A673 (cell line): ENCODE measurements around the gene PEX19. TPM values are rescaled to one million over a fixed set of nuclear protein-coding genes. Genes with fewer than 3 reads are reported as not detected.

Source experiments
- BruUV-seq: library from RNA; stranded (reverse); fragments of 400-500 nt; replicated peaks from 2 replicates; lab custom pipeline; 2021; lab: Mats Ljungman, UMichigan
- CTCF ChIA-PET: fragments of 300-600 bp; sonication (Branson Sonifier 250); formaldehyde crosslinking; loops from one replicate; lab custom pipeline; 2022; ENCODE audit warnings: antibody characterized with exemption; lab: Charles Lee
- POLR2A ChIA-PET: fragments of 300-600 bp; sonication (Branson Sonifier 250); formaldehyde crosslinking; loops from one replicate; lab custom pipeline; 2022; ENCODE audit warnings: antibody characterized with exemption; ENCODE audit not compliant: low non-redundant PET; lab: Charles Lee
- DNase-seq: peaks from one replicate; pipeline ENCODE4 v3.0.0-alpha.2; 2015; ENCODE audit warnings: low spot score
- H3K27ac ChIP-seq: fragments of 200-600 bp; sonication (generic); 2 replicates; pipeline ENCODE4 v1.5.1; 2016; ENCODE audit warnings: mixed run types, low read depth, mild to moderate bottlenecking, mixed read lengths, antibody characterized with exemption, low read length; ENCODE audit not compliant: poor library complexity, severe bottlenecking
- H3K27me3 ChIP-seq: fragments of 200-600 bp; sonication (generic); replicated peaks from 2 replicates; pipeline ENCODE4 v1.6.1; 2017; ENCODE audit warnings: mixed run types, low read depth, mild to moderate bottlenecking, mixed read lengths, antibody characterized with exemption, low read length; ENCODE audit not compliant: insufficient read depth, poor library complexity
- H3K36me3 ChIP-seq: fragments of 200-600 bp; sonication (generic); 2 replicates; pipeline ENCODE4 v1.6.1; 2016; ENCODE audit warnings: mixed run types, mild to moderate bottlenecking, mixed read lengths, antibody characterized with exemption, low read length; ENCODE audit not compliant: insufficient read depth, poor library complexity, severe bottlenecking
- H3K4me1 ChIP-seq: fragments of 200-600 bp; sonication (generic); 2 replicates; pipeline ENCODE4 v1.6.1; 2017; ENCODE audit warnings: mixed run types, mild to moderate bottlenecking, mixed read lengths, antibody characterized with exemption, low read length; ENCODE audit not compliant: insufficient read depth, poor library complexity, severe bottlenecking
- H3K4me3 ChIP-seq: fragments of 200-600 bp; sonication (generic); 2 replicates; pipeline ENCODE4 v1.5.1; 2016; ENCODE audit warnings: low read depth, mixed run types, mild to moderate bottlenecking, mixed read lengths, low read length; ENCODE audit not compliant: poor library complexity, severe bottlenecking
- H3K9me3 ChIP-seq: fragments of 200-600 bp; sonication (generic); 2 replicates; pipeline ENCODE4 v1.6.1; 2016; ENCODE audit warnings: mixed run types, low read depth, mild to moderate bottlenecking, mixed read lengths, antibody characterized with exemption, low read length; ENCODE audit not compliant: poor library complexity, severe bottlenecking
- CTCF ChIP-seq: fragments of 300-800, 200-600 bp; sonication (generic); conservative IDR thresholded peaks from 2 replicates; pipeline ENCODE4 v1.5.1; 2017; ENCODE audit warnings: low read depth, mild to moderate bottlenecking, antibody characterized with exemption, low read length, moderate library complexity, mixed read lengths
- EZH2 ChIP-seq: fragments of 200-600 bp; sonication (generic); IDR thresholded peaks from 2 replicates; pipeline ENCODE4 v1.6.1; 2017; ENCODE audit warnings: borderline replicate concordance, low read depth, mild to moderate bottlenecking, mixed read lengths, antibody characterized with exemption, low read length; ENCODE audit not compliant: poor library complexity, severe bottlenecking
- intact Hi-C: fragments of 100-400 bp; cut with micrococcal nuclease; formaldehyde crosslinking; loops from one replicate; pipeline ENCODE4 v1.10.0; 2022; ENCODE audit not compliant: unreplicated experiment
- total RNA-seq: library from RNA; stranded (reverse); gene quantifications from 2 replicates; pipeline ENCODE4 v1.2.3, GENCODE V29; 2021

The PEX19 gene
- total RNA-seq, 1 experiment from 2014 or later, result 67.0 TPM

- no peak for TF ChIP-seq EZH2
- TF ChIP-seq CTCF, result no peak
- BruUV-seq, result no TSS peak
- H3K36me3 ChIP-seq, result peaks cover 94% of the 10 kb centered on the region
Measured at GRCh38 chr1:160328184-160328583, 43.3 kb upstream of the PEX19 start.

GRCh38 chr1:160326418-160326817, 41.5 kb upstream of the PEX19 start:
- no peak for DNase-seq
- peaks cover 91% of the 10 kb centered on the region for H3K36me3 ChIP-seq
- no peaks in the 10 kb centered on the region for H3K4me1 ChIP-seq
- no peak overlapping the region for H3K27ac ChIP-seq
- H3K9me3 ChIP-seq, result no peaks in the 10 kb centered on the region
- TF ChIP-seq EZH2 (no peak), CTCF (no peak)
- ChIA-PET CTCF (no interaction called here), POLR2A (no interaction called here)
- H3K4me3 ChIP-seq, result no peak overlapping the region
- no peaks in the 10 kb centered on the region for H3K27me3 ChIP-seq
- intact Hi-C loops, result no loop called here
- no TSS peak for BruUV-seq

More at GRCh38 chr1:160328184-160328583, 43.3 kb upstream of the PEX19 start:
- Histone ChIP-seq H3K27me3 (no peaks in the 10 kb centered on the region), H3K4me3 (no peak overlapping the region), H3K27ac (no peak overlapping the region), H3K9me3 (no peaks in the 10 kb centered on the region), H3K4me1 (no peaks in the 10 kb centered on the region)
- POLR2A ChIA-PET, result interaction anchor here (0.6 kb wide), 1 partner anchor 180 kb away, joined by 3 read pairs; no protein-coding TSS in a partner anchor
- DNase-seq, result no peak
- CTCF ChIA-PET, result no interaction called here
- intact Hi-C loops, result no loop called here

DNA sequence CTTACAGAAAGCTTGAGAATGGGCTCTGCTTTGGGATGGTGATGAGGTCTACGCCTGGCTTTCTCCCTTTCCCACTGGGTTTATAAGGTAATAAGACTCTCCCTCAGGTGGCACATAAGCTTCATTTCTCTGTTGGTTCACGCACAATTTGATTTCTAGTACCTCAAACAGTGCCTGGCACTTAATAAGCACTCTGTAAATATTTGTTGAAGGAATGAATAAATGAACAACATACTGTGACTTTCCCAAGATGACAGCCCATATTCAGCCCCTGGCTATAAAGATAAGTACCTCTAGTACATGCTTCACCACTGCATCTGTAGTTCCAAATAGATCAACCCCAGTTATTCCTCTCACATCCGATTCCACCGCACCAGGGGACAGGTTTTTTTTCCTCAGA, 40.3 kb upstream of the PEX19 start:
- Histone ChIP-seq H3K9me3 (no peaks in the 10 kb centered on the region), H3K4me3 (no peak overlapping the region), H3K27me3 (no peaks in the 10 kb centered on the region), H3K27ac (no peak overlapping the region), H3K36me3 (peaks cover 79% of the 10 kb centered on the region), H3K4me1 (no peaks in the 10 kb centered on the region)
- intact Hi-C loops, result no loop called here
- DNase-seq, result no peak
- no peak for TF ChIP-seq CTCF
- TF ChIP-seq EZH2, result no peak
- ChIA-PET CTCF (no interaction called here), POLR2A (no interaction called here)
- no TSS peak for BruUV-seq
